PC-9 (cell line): ENCODE measurements around the gene HTR2B. TPM values are rescaled to one million over a fixed set of nuclear protein-coding genes. Genes with fewer than 3 reads are reported as not detected.

ENCODE experiments used
- BruUV-seq: library from RNA; stranded (reverse); fragments of 400-500 nt; replicated peaks from 2 replicates; lab custom pipeline; 2021; lab: Mats Ljungman, UMichigan
- CTCF ChIA-PET: fragments of 300-600 bp; sonication (Branson Sonifier 250); formaldehyde crosslinking; loops from one replicate; lab custom pipeline; 2022; ENCODE audit warnings: antibody characterized with exemption; lab: Charles Lee
- POLR2A ChIA-PET: fragments of 300-600 bp; sonication (Branson Sonifier 250); formaldehyde crosslinking; loops from one replicate; lab custom pipeline; 2022; ENCODE audit warnings: antibody characterized with exemption; ENCODE audit not compliant: unreplicated experiment; lab: Charles Lee
- DNase-seq, 2 experiments: peaks; one replicate each; pipeline versions ENCODE4 v3.0.0 to v3.0.0-alpha.2; 2015 to 2022; ENCODE audit warnings: mixed read lengths in 1 of 2
- H2AFZ ChIP-seq: fragments of 200-600 bp; sonication (generic); 2 replicates; pipeline ENCODE4 v1.8.1; 2017; ENCODE audit warnings: antibody characterized with exemption
- H3F3A ChIP-seq: fragments of 200-600 bp; sonication (generic); 2 replicates; pipeline ENCODE4 v1.8.1; 2017; ENCODE audit warnings: antibody characterized with exemption, mild to moderate bottlenecking, low read depth; ENCODE audit not compliant: insufficient read depth
- H3K27ac ChIP-seq: fragments of 200-600 bp; sonication (generic); 2 replicates; pipeline ENCODE4 v1.6.1; 2016; ENCODE audit warnings: mixed run types
- H3K27me3 ChIP-seq: fragments of 200-600 bp; sonication (generic); 2 replicates; pipeline ENCODE4 v1.6.1; 2016; ENCODE audit warnings: low read depth, mixed run types; ENCODE audit not compliant: insufficient read depth
- H3K36me3 ChIP-seq: fragments of 200-600 bp; sonication (generic); 2 replicates; pipeline ENCODE4 v1.6.1; 2016; ENCODE audit warnings: low read depth, mixed run types
- H3K4me1 ChIP-seq: fragments of 200-600 bp; sonication (generic); replicated peaks from 2 replicates; pipeline ENCODE4 v1.6.1; 2016; ENCODE audit warnings: mixed run types; ENCODE audit not compliant: insufficient read depth
- H3K4me2 ChIP-seq: fragments of 200-600 bp; sonication (generic); 2 replicates; pipeline ENCODE4 v1.6.1; 2017; ENCODE audit warnings: mixed run types
- H3K4me3 ChIP-seq: fragments of 200-600 bp; sonication (generic); 2 replicates; pipeline ENCODE4 v1.6.1; 2016; ENCODE audit warnings: mixed run types
- H3K79me2 ChIP-seq: fragments of 200-600 bp; sonication (generic); 2 replicates; pipeline ENCODE4 v1.6.1; 2017; ENCODE audit warnings: low read depth, mixed run types
- H3K9me2 ChIP-seq: fragments of 200-600 bp; sonication (generic); 2 replicates; pipeline ENCODE4 v1.8.1; 2017; ENCODE audit warnings: mild to moderate bottlenecking; ENCODE audit not compliant: insufficient read depth
- H3K9me3 ChIP-seq: fragments of 200-600 bp; sonication (generic); 2 replicates; pipeline ENCODE4 v1.8.1; 2016; ENCODE audit warnings: low read depth; ENCODE audit not compliant: insufficient read depth
- H4K20me1 ChIP-seq: fragments of 200-600 bp; sonication (generic); 2 replicates; pipeline ENCODE4 v1.8.1; 2017; ENCODE audit not compliant: insufficient read depth
- CTCF ChIP-seq: fragments of 200-600 bp; sonication (generic); conservative IDR thresholded peaks from 2 replicates; pipeline ENCODE4 v1.6.1; 2017; ENCODE audit warnings: mixed run types, antibody characterized with exemption, mild to moderate bottlenecking, moderate library complexity
- EZH2 ChIP-seq: fragments of 200-600 bp; sonication (generic); IDR thresholded peaks from 2 replicates; pipeline ENCODE4 v1.8.0; 2017; ENCODE audit warnings: antibody characterized with exemption, low read depth
- intact Hi-C: fragments of 100-400 bp; cut with micrococcal nuclease; formaldehyde crosslinking; loops from one replicate; pipeline ENCODE4 v1.10.0; 2022; ENCODE audit not compliant: unreplicated experiment
- total RNA-seq: library from RNA; stranded (reverse); gene quantifications from 2 replicates; pipeline ENCODE4 v1.2.3, GENCODE V29; 2021

HTR2B gene
- total RNA-seq, 1 experiment from 2014 or later: not detected

- POLR2A ChIA-PET: no interaction called here
- intact Hi-C loops: no loop called here
These were observed 34.5 kb upstream of the HTR2B start for GRCh38 chr2:231159306-231159705.

GRCh38 chr2:231152800-231153557 is 28.1 kb upstream of the HTR2B start:
- no peak for TF ChIP-seq CTCF
- TF ChIP-seq EZH2: no peak
- CTCF ChIA-PET: interaction anchor here (0.6 kb wide), 1 partner anchor 9 kb away, joined by 13 read pairs; no protein-coding TSS in a partner anchor
- H3K9me3 ChIP-seq: no peaks in the 10 kb centered on the region
- no peaks in the 10 kb centered on the region; the same call in 1 of the 2 replicates for H4K20me1 ChIP-seq
- peaks cover 13% of the 10 kb centered on the region for H3F3A ChIP-seq
- no peaks in the 10 kb centered on the region for H3K9me2 ChIP-seq
- H3K4me2 ChIP-seq: no peak overlapping the region
- DNase-seq: no peak
- H3K79me2 ChIP-seq: no peaks in the 10 kb centered on the region
- H3K27ac ChIP-seq: no peak overlapping the region
- intact Hi-C loops: no loop called here
- H2AFZ ChIP-seq: no peak overlapping the region
- H3K36me3 ChIP-seq: peaks cover 33% of the 10 kb centered on the region
- H3K27me3 ChIP-seq: no peaks in the 10 kb centered on the region
- POLR2A ChIA-PET: no interaction called here
- no peak overlapping the region for H3K4me3 ChIP-seq
- no peaks in the 10 kb centered on the region for H3K4me1 ChIP-seq
- no TSS peak for BruUV-seq

More at GRCh38 chr2:231159306-231159705, 34.5 kb upstream of the HTR2B start:
- no peaks in the 10 kb centered on the region for H3K9me2 ChIP-seq
- BruUV-seq: no TSS peak
- no peaks in the 10 kb centered on the region for H3K79me2 ChIP-seq
- H3K4me1 ChIP-seq: peaks cover 22% of the 10 kb centered on the region
- no peak overlapping the region for H2AFZ ChIP-seq
- H4K20me1 ChIP-seq: no peaks in the 10 kb centered on the region; the same call in 1 of the 2 replicates
- H3K4me2 ChIP-seq: no peak overlapping the region
- no peak overlapping the region for H3K4me3 ChIP-seq
- peaks cover 18% of the 10 kb centered on the region for H3F3A ChIP-seq
- peaks cover 18% of the 10 kb centered on the region for H3K36me3 ChIP-seq
- H3K9me3 ChIP-seq: no peaks in the 10 kb centered on the region
- DNase-seq: no peak
- TF ChIP-seq EZH2: no peak
- TF ChIP-seq CTCF: no peak
- no peaks in the 10 kb centered on the region for H3K27me3 ChIP-seq
- CTCF ChIA-PET: no interaction called here
- peak overlapping the region; percentile 26; the same call in 1 of the 2 replicates for H3K27ac ChIP-seq

GRCh38 chr2:231146665-231147064 is 21.8 kb upstream of the HTR2B start:
- Histone ChIP-seq H3K9me2 (no peaks in the 10 kb centered on the region), H3F3A (peaks cover 16% of the 10 kb centered on the region), H3K4me2 (no peak overlapping the region), H3K4me1 (no peaks in the 10 kb centered on the region), H4K20me1 (no peaks in the 10 kb centered on the region; the same call in 1 of the 2 replicates), H3K36me3 (peaks cover 25% of the 10 kb centered on the region), H3K79me2 (no peaks in the 10 kb centered on the region), H3K4me3 (no peak overlapping the region), H3K27ac (no peak overlapping the region), H3K27me3 (no peaks in the 10 kb centered on the region), H3K9me3 (no peaks in the 10 kb centered on the region), H2AFZ (no peak overlapping the region)
- ChIA-PET CTCF (no interaction called here), POLR2A (no interaction called here)
- intact Hi-C loops: no loop called here
- TF ChIP-seq EZH2 (no peak), CTCF (no peak)
- no TSS peak for BruUV-seq
- no peak for DNase-seq
